ENCODE results near the gene UBE2V1. TPM values are rescaled to one million over a fixed set of nuclear protein-coding genes. Genes with fewer than 3 reads are reported as not detected.

UBE2V1 gene
- total and polyA plus RNA-seq, 2 of the 13 experiments (the other 11 are each of a cell fraction or from before 2014, with no cell fraction given), result 81.3 to 132 TPM

GRCh38 chr20:50095476-50096078 lies 17.4 kb downstream of the UBE2V1 start:
- BruUV-seq (replicated peaks), result no TSS peak
- no peak overlapping the region for H3K9ac ChIP-seq (ENCODE audit: insufficient read depth, low read depth, low read length)
- H3K9me3 ChIP-seq (ENCODE audit: low read length), result no peaks in the 10 kb centered on the region
- H3K36me3 ChIP-seq (replicated peaks in 1 of 2; ENCODE audit: control insufficient read depth in 1 of 2, insufficient read depth in 2 of 2, low read length in 2 of 2), result peaks cover 35 to 73% of the 10 kb centered on the region in 2 experiments
- H3K79me2 ChIP-seq (ENCODE audit: insufficient read depth, low read length), result peaks cover 73% of the 10 kb centered on the region
- DNase-seq (ENCODE audit: low spot score) (no peak), ATAC-seq (no peak), FAIRE-seq (no peak)
- in situ Hi-C loops (cut with HindIII; ENCODE audit: extremely low pct_ligation_motif_present, low pct_unique_long_range_greater_than_20kb), result no loop called here
- no peak overlapping the region for H3K4me2 ChIP-seq (ENCODE audit: low read depth, low read length)
- no peak overlapping the region for H3K27ac ChIP-seq (ENCODE audit: extremely low read length, insufficient read depth, low read length)
- ChIA-PET CTCF (ENCODE audit: low intra/inter-chr PET ratio, low total read pairs) (no interaction called here), POLR2A (no interaction called here)
- TF ChIP-seq RBM22 (optimal IDR thresholded peaks at IDR 0.05; ENCODE audit: low read length), result peak; percentile 53
- TF ChIP-seq ELK4 (CRISPR knock-in tag; IDR thresholded peaks at IDR 0.05; ENCODE audit: borderline replicate concordance), result no peak
- no peak overlapping the region for H3K4me3 ChIP-seq (replicated peaks in 1 of 3; ENCODE audit: insufficient read depth in 1 of 3, low read depth in 2 of 3, low read length in 3 of 3)
- intact Hi-C loops (cut with micrococcal nuclease; ENCODE audit: unreplicated experiment), result no loop called here
- 97% methylated on average over 4 of the region's 4 CpGs for WGBS (ENCODE audit: low lambda C conversion rate)
- H3K27me3 ChIP-seq (ENCODE audit: control insufficient read depth in 1 of 2, insufficient read depth in 2 of 2, low read length in 2 of 2), result no peaks in the 10 kb centered on the region
- peaks cover 31% of the 10 kb centered on the region for H4K20me1 ChIP-seq (ENCODE audit: insufficient read depth, low read length)
- H2AFZ ChIP-seq (ENCODE audit: low read length), result no peak overlapping the region
- peaks cover 6% of the 10 kb centered on the region for H3K4me1 ChIP-seq (ENCODE audit: insufficient read depth, low read length)

- intact Hi-C loops (cut with micrococcal nuclease; ENCODE audit: unreplicated experiment), result no loop called here
- Histone ChIP-seq H2AFZ (ENCODE audit: low read length) (no peak overlapping the region), H3K36me3 (replicated peaks in 1 of 2; ENCODE audit: control insufficient read depth in 1 of 2, insufficient read depth in 2 of 2, low read length in 2 of 2) (peaks cover 38 to 81% of the 10 kb centered on the region in 2 experiments), H3K27ac (ENCODE audit: extremely low read length, insufficient read depth, low read length) (no peak overlapping the region), H3K4me2 (ENCODE audit: low read depth, low read length) (no peak overlapping the region), H3K4me1 (ENCODE audit: insufficient read depth, low read length) (peaks cover 11% of the 10 kb centered on the region), H3K9me3 (ENCODE audit: low read length) (no peaks in the 10 kb centered on the region), H3K9ac (ENCODE audit: insufficient read depth, low read depth, low read length) (no peak overlapping the region), H4K20me1 (ENCODE audit: insufficient read depth, low read length) (peaks cover 32% of the 10 kb centered on the region), H3K4me3 (replicated peaks in 1 of 3; ENCODE audit: insufficient read depth in 1 of 3, low read depth in 2 of 3, low read length in 3 of 3) (no peak overlapping the region), H3K27me3 (ENCODE audit: control insufficient read depth in 1 of 2, insufficient read depth in 2 of 2, low read length in 2 of 2) (no peaks in the 10 kb centered on the region), H3K79me2 (ENCODE audit: insufficient read depth, low read length) (peaks cover 72% of the 10 kb centered on the region)
- FAIRE-seq (no peak), DNase-seq (ENCODE audit: low spot score) (no peak), ATAC-seq (no peak)
- TF ChIP-seq ZNF276 (CRISPR knock-in tag; IDR thresholded peaks at IDR 0.05; ENCODE audit: low read depth), result no peak
- peak; percentile 72 for TF ChIP-seq HNRNPK (IDR thresholded peaks at IDR 0.05; ENCODE audit: low read depth, low read length, poor library complexity, severe bottlenecking)
- 95% methylated on average over 4 of the region's 4 CpGs for WGBS (ENCODE audit: low lambda C conversion rate)
- POLR2A ChIA-PET, result no interaction called here
- in situ Hi-C loops (cut with HindIII; ENCODE audit: extremely low pct_ligation_motif_present, low pct_unique_long_range_greater_than_20kb), result no loop called here
- CTCF ChIA-PET (ENCODE audit: low intra/inter-chr PET ratio, low total read pairs), result no interaction called here
- BruUV-seq (replicated peaks), result no TSS peak
Observed at GRCh38 chr20:50094522-50094921, 18.4 kb downstream of the UBE2V1 start.
